ENCODE data around the gene ZSCAN23.

ZSCAN23 gene

DNA sequence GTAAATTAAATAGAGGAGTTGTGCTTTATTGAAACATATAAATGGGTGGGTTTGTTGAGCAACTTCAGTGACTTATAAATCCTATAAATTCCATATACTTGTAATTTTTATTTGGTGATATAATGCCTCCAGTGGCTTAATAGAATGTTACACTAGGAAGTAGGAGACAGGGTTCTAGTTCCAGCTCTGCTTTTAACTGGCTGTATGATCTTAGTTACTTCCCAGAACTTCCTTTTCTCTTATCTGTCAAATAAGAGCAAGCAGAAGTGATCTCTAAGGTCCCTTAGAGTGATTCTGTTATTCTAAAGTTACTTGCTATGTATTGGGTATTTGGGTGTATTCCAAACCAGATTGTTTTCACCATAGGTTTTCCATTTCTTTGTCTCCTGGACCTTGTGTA, 10.2 kb downstream of the ZSCAN23 start:
- in situ Hi-C loops (cut with MboI; ENCODE audit: low pct_unique_long_range_greater_than_20kb, low sequenced_read_pairs, unreplicated experiment), result no loop called here
- no peak for DNase-seq (ENCODE audit: low spot score)
- TF ChIP-seq, protein P1, sequence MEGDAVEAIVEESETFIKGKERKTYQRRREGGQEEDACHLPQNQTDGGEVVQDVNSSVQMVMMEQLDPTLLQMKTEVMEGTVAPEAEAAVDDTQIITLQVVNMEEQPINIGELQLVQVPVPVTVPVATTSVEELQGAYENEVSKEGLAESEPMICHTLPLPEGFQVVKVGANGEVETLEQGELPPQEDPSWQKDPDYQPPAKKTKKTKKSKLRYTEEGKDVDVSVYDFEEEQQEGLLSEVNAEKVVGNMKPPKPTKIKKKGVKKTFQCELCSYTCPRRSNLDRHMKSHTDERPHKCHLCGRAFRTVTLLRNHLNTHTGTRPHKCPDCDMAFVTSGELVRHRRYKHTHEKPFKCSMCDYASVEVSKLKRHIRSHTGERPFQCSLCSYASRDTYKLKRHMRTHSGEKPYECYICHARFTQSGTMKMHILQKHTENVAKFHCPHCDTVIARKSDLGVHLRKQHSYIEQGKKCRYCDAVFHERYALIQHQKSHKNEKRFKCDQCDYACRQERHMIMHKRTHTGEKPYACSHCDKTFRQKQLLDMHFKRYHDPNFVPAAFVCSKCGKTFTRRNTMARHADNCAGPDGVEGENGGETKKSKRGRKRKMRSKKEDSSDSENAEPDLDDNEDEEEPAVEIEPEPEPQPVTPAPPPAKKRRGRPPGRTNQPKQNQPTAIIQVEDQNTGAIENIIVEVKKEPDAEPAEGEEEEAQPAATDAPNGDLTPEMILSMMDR (IDR thresholded peaks at IDR 0.05; ENCODE audit: extremely low read depth, insufficient read depth, missing control alignments), result no peak

DNA sequence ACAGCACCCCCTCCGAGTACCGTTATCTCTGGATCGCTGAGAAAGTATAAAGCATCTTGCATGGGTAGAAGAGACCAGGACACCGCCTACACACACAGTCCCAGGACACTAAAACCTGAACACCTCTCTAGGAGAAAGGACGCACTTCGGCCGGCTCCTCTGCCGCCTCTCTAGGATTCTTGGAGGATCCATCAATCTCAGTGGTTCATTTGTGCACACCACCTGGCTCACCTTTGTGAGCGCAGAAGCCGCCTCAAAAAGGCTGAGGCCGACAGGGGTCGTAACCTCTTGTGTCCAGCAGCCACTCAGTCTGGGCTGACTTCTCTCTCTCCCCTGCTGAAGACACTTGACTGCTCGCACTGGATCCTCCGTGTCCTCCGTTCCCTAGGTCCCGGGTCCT, 13.5 kb downstream of the ZSCAN23 start:
- no peak for DNase-seq (ENCODE audit: low spot score)
- TF ChIP-seq, protein P1 (IDR thresholded peaks at IDR 0.05; ENCODE audit: extremely low read depth, insufficient read depth, missing control alignments), result no peak
- in situ Hi-C loops (cut with MboI; ENCODE audit: low pct_unique_long_range_greater_than_20kb, low sequenced_read_pairs, unreplicated experiment), result no loop called here

DNA sequence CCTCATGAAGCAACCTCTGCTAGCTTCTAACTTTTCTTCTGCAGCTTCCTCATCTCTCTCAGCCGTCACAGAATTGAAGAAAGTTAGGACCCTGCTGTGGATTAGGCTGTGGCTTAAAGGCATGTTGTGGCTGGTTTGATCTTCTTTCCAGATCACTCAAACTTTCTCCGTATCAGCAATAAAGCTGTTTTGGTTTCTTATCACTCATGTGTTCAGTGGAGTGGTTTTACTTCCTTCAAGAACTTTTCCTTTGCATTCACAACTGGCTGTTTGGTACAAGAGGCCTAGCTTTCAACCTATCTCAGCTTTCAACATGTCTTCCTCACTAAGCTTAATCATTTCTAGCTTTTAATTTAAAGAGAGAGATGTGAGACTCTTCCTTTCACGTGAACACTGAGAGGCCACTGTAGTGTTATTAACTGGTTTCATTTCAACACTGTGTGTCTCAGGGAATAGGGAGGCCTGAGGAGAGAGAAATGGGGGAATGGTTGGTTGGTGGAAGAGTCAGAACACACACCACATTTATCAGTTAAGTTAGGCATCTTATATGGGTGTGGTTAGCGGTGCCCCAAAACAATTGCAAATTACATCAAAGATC, 17.2 kb downstream of the ZSCAN23 start:
- in situ Hi-C loops (cut with MboI; ENCODE audit: low pct_unique_long_range_greater_than_20kb, low sequenced_read_pairs, unreplicated experiment), result no loop called here
- DNase-seq (ENCODE audit: low spot score), result no peak
- TF ChIP-seq, protein P1 (IDR thresholded peaks at IDR 0.05; ENCODE audit: extremely low read depth, insufficient read depth, missing control alignments), result no peak

DNA sequence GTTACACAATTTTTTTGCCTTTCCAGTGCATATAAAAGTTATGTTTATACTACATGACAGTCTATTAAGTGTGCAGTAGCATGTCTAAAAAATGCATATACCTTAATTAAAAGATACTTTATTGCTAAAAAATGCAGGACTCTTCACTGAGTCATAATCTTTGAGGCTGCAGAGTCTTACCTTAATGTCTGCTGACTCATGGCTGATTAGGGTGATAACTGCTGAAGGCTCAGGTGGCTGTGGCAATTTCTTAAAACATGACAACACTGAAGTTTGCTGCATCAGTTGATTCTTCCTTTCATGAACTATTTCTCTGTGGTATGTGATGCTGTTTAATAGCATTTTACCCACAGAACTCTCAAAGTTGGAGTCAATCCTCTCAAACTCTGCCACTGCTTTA, 19.1 kb downstream of the ZSCAN23 start:
- in situ Hi-C loops (cut with MboI; ENCODE audit: low pct_unique_long_range_greater_than_20kb, low sequenced_read_pairs, unreplicated experiment), result no loop called here
- TF ChIP-seq, protein P1 (IDR thresholded peaks at IDR 0.05; ENCODE audit: extremely low read depth, insufficient read depth, missing control alignments), result no peak
- DNase-seq (ENCODE audit: low spot score), result no peak

DNA sequence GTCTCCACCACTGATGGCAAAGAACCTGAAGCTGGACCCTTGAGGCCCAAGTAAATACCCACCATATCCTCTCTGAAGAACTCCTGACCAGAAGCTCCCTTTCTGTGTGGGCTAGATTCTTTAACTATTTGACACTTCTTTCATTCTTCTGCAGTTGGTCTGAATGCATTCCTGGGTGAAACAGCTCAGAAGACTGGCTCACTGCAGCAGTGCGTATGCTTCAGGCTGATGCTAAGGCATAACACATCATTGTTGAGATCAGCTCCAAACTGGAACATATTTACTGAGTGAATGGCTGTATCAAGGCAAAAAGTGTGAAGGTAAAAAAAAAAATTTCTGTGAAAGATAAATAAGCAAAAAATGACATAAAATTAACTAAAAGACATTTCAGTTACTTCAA, 19.7 kb downstream of the ZSCAN23 start:
- DNase-seq (ENCODE audit: low spot score), result no peak
- TF ChIP-seq, protein P1 (IDR thresholded peaks at IDR 0.05; ENCODE audit: extremely low read depth, insufficient read depth, missing control alignments), result no peak
- in situ Hi-C loops (cut with MboI; ENCODE audit: low pct_unique_long_range_greater_than_20kb, low sequenced_read_pairs, unreplicated experiment), result no loop called here

DNA sequence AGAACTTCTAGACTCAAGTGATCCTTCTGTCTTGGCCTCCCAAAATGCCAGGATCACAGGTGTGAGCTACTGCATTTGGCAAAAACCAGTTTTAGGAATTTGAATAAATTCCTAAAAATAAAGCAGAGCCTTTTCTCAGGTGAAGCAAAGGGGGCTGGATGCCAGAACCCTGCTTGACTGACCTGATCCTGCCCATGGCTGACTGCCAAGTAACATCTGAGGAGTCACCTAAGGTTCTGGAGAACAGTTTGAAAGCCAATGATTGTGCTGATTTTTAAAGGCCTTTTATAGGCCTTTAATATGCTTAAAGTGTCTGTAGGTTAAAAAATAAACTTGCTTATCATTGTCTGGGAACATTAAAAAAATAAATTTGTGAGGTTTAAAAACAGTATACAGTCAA, 29.6 kb downstream of the ZSCAN23 start:
- DNase-seq (ENCODE audit: low spot score), result no peak
- in situ Hi-C loops (cut with MboI; ENCODE audit: low pct_unique_long_range_greater_than_20kb, low sequenced_read_pairs, unreplicated experiment), result no loop called here
- TF ChIP-seq, protein P1 (IDR thresholded peaks at IDR 0.05; ENCODE audit: extremely low read depth, insufficient read depth, missing control alignments), result no peak

DNA sequence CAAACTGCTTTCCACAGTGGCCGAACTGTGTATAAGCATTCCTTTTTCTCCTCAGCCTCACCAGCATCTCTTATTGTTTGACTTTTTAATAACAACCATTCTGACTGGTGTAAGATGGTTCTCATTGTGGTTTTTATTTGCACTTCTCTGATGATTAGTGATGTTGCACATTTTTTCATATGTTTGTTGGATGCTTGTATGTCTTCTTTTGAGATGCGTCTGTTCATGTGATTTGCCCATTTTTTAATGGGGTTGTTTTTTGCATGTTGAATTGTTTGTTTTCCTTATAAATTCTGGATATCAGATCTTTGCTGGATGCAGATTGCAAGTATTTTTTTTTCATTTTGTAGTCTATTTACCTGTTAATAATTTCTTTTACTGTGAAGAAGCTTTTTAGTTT, 32.5 kb downstream of the ZSCAN23 start:
- in situ Hi-C loops (cut with MboI; ENCODE audit: low pct_unique_long_range_greater_than_20kb, low sequenced_read_pairs, unreplicated experiment), result no loop called here
- DNase-seq (ENCODE audit: low spot score), result no peak
- TF ChIP-seq, protein P1 (IDR thresholded peaks at IDR 0.05; ENCODE audit: extremely low read depth, insufficient read depth, missing control alignments), result no peak
